Thymus (tissue), 11 donors: ENCODE measurements around the gene MPDU1. TPM values are rescaled to one million over a fixed set of nuclear protein-coding genes. Genes with fewer than 3 reads are reported as not detected.
"Not testable (repeated sequence)": the region's sequence is repeated elsewhere in the genome, so short reads cannot be mapped to it uniquely, and the experiment has no call there.

ENCODE experiments used
- DNase-seq, 9 donors: peaks; one replicate each; pipeline ENCODE4 v3.0.0-alpha.2; 2013; ENCODE audit warnings: low spot score in 9 of 9, low read depth in 6 of 9, missing footprints in 1 of 9
- H3K27ac ChIP-seq, 2 donors: one replicate each; pipeline ENCODE4 v1.5.1; 2013; ENCODE audit warnings: control low read depth in 1 of 2, low read depth in 1 of 2, low read length in 1 of 2, mild to moderate bottlenecking in 1 of 2, moderate library complexity in 1 of 2
- H3K27me3 ChIP-seq, 2 donors: one replicate each; pipeline ENCODE4 v1.5.1; 2013; ENCODE audit warnings: low read length in 1 of 2; ENCODE audit not compliant: control insufficient read depth in 2 of 2, insufficient read depth in 1 of 2
- H3K36me3 ChIP-seq, 2 donors: one replicate each; pipeline ENCODE4 v1.5.1; 2013; ENCODE audit warnings: low read length in 1 of 2, mild to moderate bottlenecking in 1 of 2, moderate library complexity in 1 of 2; ENCODE audit not compliant: control insufficient read depth in 2 of 2, insufficient read depth in 2 of 2
- H3K4me1 ChIP-seq, 2 donors: one replicate each; pipeline ENCODE4 v1.5.1; 2013; ENCODE audit warnings: low read length in 2 of 2; ENCODE audit not compliant: control insufficient read depth in 2 of 2, insufficient read depth in 2 of 2
- H3K4me3 ChIP-seq, 2 donors: one replicate each; pipeline ENCODE4 v1.5.1; 2013; ENCODE audit warnings: low read length in 2 of 2, control low read depth in 1 of 2, mild to moderate bottlenecking in 1 of 2
- H3K9me3 ChIP-seq, 2 donors: one replicate each; pipeline ENCODE4 v1.5.1; 2013; ENCODE audit warnings: low read length in 1 of 2, mild to moderate bottlenecking in 1 of 2; ENCODE audit not compliant: control insufficient read depth in 2 of 2, insufficient read depth in 1 of 2
- WGBS: extraction: QIAGEN DNeasy Blood & Tissue Kit; methylation state at CpG from one replicate; pipeline ENCODE4 v1.1.7; 2013; 5-methylcytosine and 5-hydroxymethylcytosine counted together
- polyA plus RNA-seq: library from polyadenylated mRNA; stranded (reverse); fragments of 200-250 nt; gene quantifications from one replicate; pipeline ENCODE4 v1.2.3, GENCODE V29; 2013
- total RNA-seq: library from RNA; stranded (reverse); fragments of 120-200 nt; gene quantifications from one replicate; pipeline ENCODE4 v1.2.4, GENCODE V29; 2013
- donor health status: healthy.

Gene MPDU1
- total and polyA plus RNA-seq, 2 donors = 48.0 to 57.8 TPM

GRCh38 chr17:7597561-7597960 is 13.9 kb downstream of the MPDU1 start:
- DNase-seq, H3K4me1 ChIP-seq, H3K4me3 ChIP-seq, H3K27me3 ChIP-seq, H3K9me3 ChIP-seq, H3K27ac ChIP-seq: not testable (repeated sequence)
- peaks cover 84 to 85% of the 10 kb centered on the region in 2 donors for H3K36me3 ChIP-seq
- 98% methylated on average over 5 of the region's 5 CpGs for WGBS

DNA sequence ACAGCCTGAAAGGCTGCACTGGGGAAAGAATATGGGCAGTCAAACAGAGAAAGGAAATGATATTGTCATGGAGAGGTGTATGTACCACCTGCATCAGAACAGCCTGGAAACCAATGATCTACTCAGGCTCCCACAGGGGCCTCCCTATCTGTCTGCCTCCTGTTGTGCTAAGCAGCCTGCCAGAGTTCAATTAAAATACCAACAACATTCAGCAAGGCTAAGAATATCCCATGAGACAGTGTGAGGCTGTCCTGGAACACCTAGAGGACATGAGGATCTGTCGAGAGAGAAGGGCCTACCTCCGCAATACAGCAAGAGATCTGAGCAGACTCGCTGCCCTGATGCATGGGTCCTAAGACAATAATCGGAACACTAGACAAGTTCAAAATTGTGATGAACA is 22.6 kb downstream of the MPDU1 start:
- no peak for DNase-seq
- Histone ChIP-seq H3K4me3 (no peak overlapping the region), H3K27ac (no peak overlapping the region), H3K36me3 (peaks cover 47 to 60% of the 10 kb centered on the region in 2 donors), H3K4me1 (no peaks in the 10 kb centered on the region), H3K9me3 (no peaks in the 10 kb centered on the region), H3K27me3 (no peaks in the 10 kb centered on the region)
- WGBS = 100% methylated on average over 4 of the region's 4 CpGs

- H3K36me3 ChIP-seq = peaks cover 7 to 26% of the 10 kb centered on the region in 2 donors
- H3K27me3 ChIP-seq = no peaks in the 10 kb centered on the region
- no peaks in the 10 kb centered on the region for H3K9me3 ChIP-seq
- 98% methylated on average over 2 of the region's 2 CpGs for WGBS
- H3K4me1 ChIP-seq = peaks cover 16 to 21% of the 10 kb centered on the region in 2 donors
- no peak for DNase-seq
- H3K27ac ChIP-seq = no peak overlapping the region
- no peak overlapping the region for H3K4me3 ChIP-seq
These were observed 27.0 kb downstream of the MPDU1 start for GRCh38 chr17:7610641-7611040.

GRCh38 chr17:7611635-7612293 is 28.1 kb downstream of the MPDU1 start:
- peaks cover 0 to 18% of the 10 kb centered on the region in 2 donors for H3K36me3 ChIP-seq
- 85% methylated on average over 3 of the region's 3 CpGs for WGBS
- DNase-seq = no peak
- H3K4me1 ChIP-seq = peaks cover 16 to 22% of the 10 kb centered on the region in 2 donors
- H3K9me3 ChIP-seq = no peaks in the 10 kb centered on the region
- H3K27ac ChIP-seq = peak overlapping the region in 1 of 2 donors; percentile 18
- H3K27me3 ChIP-seq = no peaks in the 10 kb centered on the region
- H3K4me3 ChIP-seq = no peak overlapping the region

DNA sequence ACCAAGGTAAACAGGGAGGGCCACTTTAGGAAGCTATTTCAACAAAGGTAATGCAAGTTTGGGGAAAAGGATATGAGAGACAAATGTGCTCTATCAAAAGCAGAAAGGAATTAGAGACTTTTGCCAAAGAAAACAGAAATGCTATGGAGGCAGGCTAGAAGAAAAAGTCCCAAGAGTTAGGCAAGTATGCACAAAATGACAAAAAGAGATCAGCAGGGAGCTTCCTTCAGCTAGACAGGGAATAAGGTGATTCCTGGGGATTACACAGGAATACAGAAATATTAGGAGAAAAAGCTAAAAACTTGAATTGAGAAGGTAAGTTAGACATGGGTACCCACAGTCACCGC is 28.6 kb downstream of the MPDU1 start:
- Histone ChIP-seq H3K27ac (no peak overlapping the region), H3K4me3 (no peak overlapping the region), H3K9me3 (no peaks in the 10 kb centered on the region), H3K27me3 (no peaks in the 10 kb centered on the region), H3K4me1 (peaks cover 16 to 22% of the 10 kb centered on the region in 2 donors), H3K36me3 (peaks cover 0 to 18% of the 10 kb centered on the region in 2 donors)
- no peak for DNase-seq
- WGBS = 100% methylated on average over 1 of the region's 1 CpG

DNA sequence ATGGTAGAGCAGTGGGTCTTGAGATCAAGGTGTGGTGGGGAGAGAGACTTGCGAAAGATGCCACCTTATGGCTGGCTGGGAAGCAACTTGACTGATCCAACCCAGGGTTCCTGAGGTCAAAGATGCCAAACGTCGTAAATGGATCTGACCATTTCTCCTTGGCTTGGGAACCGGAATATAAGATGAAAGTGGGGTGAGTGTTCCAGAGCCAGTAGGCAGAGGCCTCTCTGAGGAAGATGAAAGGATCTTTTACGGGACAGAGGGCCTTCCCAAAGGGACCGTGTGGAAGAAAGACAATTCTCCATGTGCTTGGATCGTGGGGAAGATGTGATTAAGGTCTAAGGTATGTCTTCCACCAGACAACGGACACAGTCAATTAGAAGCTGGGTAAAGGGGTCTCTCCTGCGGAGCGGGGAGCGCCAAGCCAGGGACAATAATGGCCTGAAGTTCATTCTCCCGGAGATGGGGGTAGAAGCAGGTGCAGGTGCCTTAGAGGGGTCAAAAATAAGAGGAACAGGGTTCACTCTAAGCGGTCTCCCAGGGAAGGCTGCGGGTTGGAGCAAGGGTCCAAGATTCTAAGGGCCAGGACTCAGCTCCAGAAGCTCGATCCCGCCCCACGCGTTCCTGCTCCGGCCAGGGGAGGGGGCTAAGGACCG is 30.2 kb downstream of the MPDU1 start:
- peak overlapping the region; percentile 80 to 89 for H3K4me3 ChIP-seq
- DNase-seq = peak in 4 of 9 donors; percentile 8 to 31 (median 26)
- 16% methylated on average over 20 of the region's 20 CpGs for WGBS
- peaks cover 0 to 15% of the 10 kb centered on the region in 2 donors for H3K36me3 ChIP-seq
- peaks cover 16 to 22% of the 10 kb centered on the region in 2 donors for H3K4me1 ChIP-seq
- H3K27me3 ChIP-seq = no peaks in the 10 kb centered on the region
- H3K27ac ChIP-seq = peak overlapping the region; percentile 55 to 96
- H3K9me3 ChIP-seq = no peaks in the 10 kb centered on the region

DNA sequence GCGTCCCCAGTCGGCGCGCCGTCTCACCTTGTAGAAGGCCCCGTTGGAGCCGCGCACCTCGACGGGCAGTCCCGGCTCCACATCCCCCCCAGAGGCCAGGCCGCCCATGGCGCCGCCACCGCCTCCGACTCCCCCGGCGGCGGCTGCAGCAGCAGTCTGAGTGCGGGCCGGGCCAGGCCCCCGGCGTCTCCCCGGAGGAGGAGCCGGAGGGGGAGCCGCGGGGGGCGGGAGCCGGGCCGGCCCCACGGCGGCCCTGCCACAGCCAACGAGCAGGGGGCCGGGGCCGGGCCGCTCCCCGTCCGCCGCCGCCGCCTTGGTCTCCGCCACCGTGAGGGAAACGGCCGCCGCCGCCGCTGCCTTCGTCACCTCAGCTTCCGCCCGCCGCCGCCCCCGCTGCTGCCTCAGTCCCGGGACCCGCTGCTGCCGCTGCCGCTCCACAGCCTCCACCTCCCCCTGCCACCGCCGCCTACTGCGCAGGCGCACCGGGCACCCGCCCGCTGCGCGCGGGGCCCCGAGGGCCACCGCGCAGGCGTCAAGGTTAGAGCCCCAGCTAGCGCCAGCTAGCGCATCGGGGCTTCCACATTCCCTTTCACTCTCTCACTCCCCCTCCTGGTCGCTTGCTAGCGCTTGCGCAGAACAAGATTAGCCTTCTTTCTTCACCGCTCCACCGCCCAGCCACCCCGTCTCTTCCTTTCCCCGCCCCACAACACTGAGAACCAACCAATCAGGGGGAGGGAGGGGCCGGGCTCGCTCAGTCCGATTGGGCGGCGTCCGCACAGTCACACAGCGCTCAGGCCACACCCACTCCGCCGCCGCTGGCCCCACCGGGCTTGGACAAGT is 31.0 kb downstream of the MPDU1 start, which contains the start of gene FXR2:
FXR2 (minus strand) TSS at position 473 of the 840 bp plus-strand sequence; CDS start at position 108, 365 bp downstream.
- peaks cover 16 to 22% of the 10 kb centered on the region in 2 donors for H3K4me1 ChIP-seq
- H3K4me3 ChIP-seq = peak within 1 kb of the TSS; percentile 80 to 89
- H3K27ac ChIP-seq = peak within 1 kb of the TSS; percentile 83 to 96
- H3K36me3 ChIP-seq = peaks cover 0 to 13% of the 10 kb centered on the region in 2 donors
- no peaks in the 10 kb centered on the region for H3K27me3 ChIP-seq
- WGBS = under 1% methylated on average over 93 of the region's 93 CpGs
- peak; percentile 99 to 100 (median 100) for DNase-seq
- H3K9me3 ChIP-seq = no peaks in the 10 kb centered on the region

DNA sequence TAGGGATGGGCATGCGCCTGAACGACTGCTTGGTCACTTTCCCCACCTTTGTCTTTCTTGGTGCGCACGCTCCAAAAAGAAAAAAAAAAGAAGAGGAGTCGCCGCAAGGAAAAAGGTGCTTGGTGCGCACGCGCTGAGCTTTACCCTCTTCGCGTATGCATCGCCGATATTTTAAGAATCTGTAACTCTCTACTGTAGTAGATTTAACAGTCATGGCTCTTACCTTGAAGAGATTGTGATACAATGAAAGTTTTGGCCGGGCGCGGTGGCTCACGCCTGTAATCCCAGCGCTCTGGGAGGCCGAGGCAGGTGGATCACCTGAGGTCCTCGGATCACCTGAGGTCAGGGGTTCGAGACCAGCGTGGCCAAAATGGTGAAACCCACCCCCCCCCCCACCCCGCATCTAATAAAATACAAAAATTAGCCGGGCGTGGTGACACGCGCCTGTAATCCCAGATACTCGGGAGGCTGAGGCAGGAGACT is 31.7 kb downstream of the MPDU1 start:
- no peaks in the 10 kb centered on the region for H3K9me3 ChIP-seq
- no peak for DNase-seq
- WGBS = 8% methylated on average over 28 of the region's 28 CpGs

More for the DNA sequence above, 31.7 kb downstream of the MPDU1 start:
- peak overlapping the region; percentile 83 to 89 for H3K27ac ChIP-seq
- H3K4me3 ChIP-seq = peak overlapping the region; percentile 58 to 59
- H3K4me1 ChIP-seq = peaks cover 16 to 22% of the 10 kb centered on the region in 2 donors
- no peaks in the 10 kb centered on the region for H3K27me3 ChIP-seq
- H3K36me3 ChIP-seq = peaks cover 0 to 10% of the 10 kb centered on the region in 2 donors
